Tibial nerve (tissue), 4 donors: ENCODE measurements around the gene GPD1L. TPM values are rescaled to one million over a fixed set of nuclear protein-coding genes. Genes with fewer than 3 reads are reported as not detected.

Experiments used
- DNase-seq, 2 donors: peaks; one replicate each; pipeline ENCODE4 v3.0.0-alpha.2; 2019; ENCODE audit warnings: low spot score in 2 of 2
- H3K27ac ChIP-seq, 4 donors: fragments of 200-600 bp; sonication (generic) in 3 of 4; one replicate each; pipeline ENCODE4 v1.5.1; 2017 to 2019; ENCODE audit warnings: mild to moderate bottlenecking in 1 of 4
- H3K27me3 ChIP-seq, 2 donors: fragments of 200-600 bp; sonication (generic) in 1 of 2; one replicate each; pipeline versions ENCODE4 v1.5.1 to v1.6.0; 2017 to 2019
- H3K36me3 ChIP-seq, 3 donors: fragments of 200-600 bp; sonication (generic); one replicate each; pipeline ENCODE4 v1.5.1; 2018 to 2019
- H3K4me1 ChIP-seq, 4 donors: fragments of 200-600 bp; sonication (generic) in 3 of 4; one replicate each; pipeline ENCODE4 v1.5.1; 2017 to 2019
- H3K4me3 ChIP-seq, 4 donors: fragments of 200-600 bp; sonication (generic) in 3 of 4; one replicate each; pipeline ENCODE4 v1.5.1; 2017 to 2019; ENCODE audit warnings: mild to moderate bottlenecking in 1 of 4, moderate library complexity in 1 of 4
- H3K9me3 ChIP-seq, 4 donors: fragments of 200-600 bp; sonication (generic) in 3 of 4; one replicate each; pipeline ENCODE4 v1.5.1; 2017 to 2019
- EP300 ChIP-seq, 2 donors: sonication (generic); formaldehyde crosslinking; IDR thresholded peaks; one replicate each; pipeline ENCODE4 v1.6.1; 2017; ENCODE audit warnings: antibody characterized with exemption in 2 of 2, mild to moderate bottlenecking in 1 of 2
- POLR2A ChIP-seq, 2 donors: fragments of 450-650 bp; IDR thresholded peaks; one replicate each; pipeline ENCODE4 v1.6.1; 2017; ENCODE audit warnings: antibody characterized with exemption in 2 of 2, mild to moderate bottlenecking in 2 of 2, moderate library complexity in 2 of 2
- WGBS, 2 donors: methylation state at CpG; one replicate each; pipeline ENCODE4 v1.1.5; 2018; 5-methylcytosine and 5-hydroxymethylcytosine counted together
- total RNA-seq, 4 donors: library from RNA; depleted of rRNA; stranded (reverse); fragments of >200 nt; gene quantifications; one replicate each; pipeline ENCODE4 v1.1.0, GENCODE V29; 2016
- TF ChIP-seq, protein P1 (sequence below), 5 experiments: fragments of 200-600 bp in 3 of 5; fragments of 450-650 bp in 2 of 5; sonication (generic) in 3 of 5; IDR thresholded peaks; one replicate each; pipeline ENCODE4 v1.5.1; 2016 to 2019; ENCODE audit warnings: antibody characterized with exemption in 5 of 5, mild to moderate bottlenecking in 3 of 5, moderate library complexity in 2 of 5

Gene GPD1L
- total RNA-seq, 4 donors from 2014 or later = 38.4 to 60.9 (median 46.5) TPM

DNA sequence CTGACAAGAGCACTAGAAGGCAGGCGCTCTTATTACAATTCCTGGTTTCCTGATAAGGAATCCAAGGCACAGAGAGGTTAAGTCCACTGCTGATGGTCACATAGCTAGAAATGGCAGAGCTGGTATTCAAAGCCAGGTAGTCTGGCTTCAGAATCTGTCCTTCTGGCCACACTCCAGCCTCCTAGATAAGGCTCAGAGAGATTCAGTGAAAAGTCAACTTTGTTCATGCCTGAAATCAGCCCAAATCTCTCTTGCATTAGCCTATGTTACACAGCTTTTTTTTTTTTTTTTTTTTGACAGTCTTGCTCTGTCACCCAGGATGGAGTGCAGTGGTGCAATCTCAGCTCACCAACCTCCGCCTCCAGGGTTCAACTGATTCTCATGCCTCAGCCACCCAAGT is 110.9 kb downstream of the GPD1L start:
- H3K27me3 ChIP-seq = no peaks in the 10 kb centered on the region
- no peak overlapping the region for H3K27ac ChIP-seq
- no peaks in the 10 kb centered on the region for H3K4me1 ChIP-seq
- H3K9me3 ChIP-seq = peaks cover 0 to 9% (median 2%) of the 10 kb centered on the region in 4 donors
- TF ChIP-seq EP300 (IDR thresholded peaks at IDR 0.05) (no peak), POLR2A (IDR thresholded peaks at IDR 0.05) (no peak)
- TF ChIP-seq, protein P1, sequence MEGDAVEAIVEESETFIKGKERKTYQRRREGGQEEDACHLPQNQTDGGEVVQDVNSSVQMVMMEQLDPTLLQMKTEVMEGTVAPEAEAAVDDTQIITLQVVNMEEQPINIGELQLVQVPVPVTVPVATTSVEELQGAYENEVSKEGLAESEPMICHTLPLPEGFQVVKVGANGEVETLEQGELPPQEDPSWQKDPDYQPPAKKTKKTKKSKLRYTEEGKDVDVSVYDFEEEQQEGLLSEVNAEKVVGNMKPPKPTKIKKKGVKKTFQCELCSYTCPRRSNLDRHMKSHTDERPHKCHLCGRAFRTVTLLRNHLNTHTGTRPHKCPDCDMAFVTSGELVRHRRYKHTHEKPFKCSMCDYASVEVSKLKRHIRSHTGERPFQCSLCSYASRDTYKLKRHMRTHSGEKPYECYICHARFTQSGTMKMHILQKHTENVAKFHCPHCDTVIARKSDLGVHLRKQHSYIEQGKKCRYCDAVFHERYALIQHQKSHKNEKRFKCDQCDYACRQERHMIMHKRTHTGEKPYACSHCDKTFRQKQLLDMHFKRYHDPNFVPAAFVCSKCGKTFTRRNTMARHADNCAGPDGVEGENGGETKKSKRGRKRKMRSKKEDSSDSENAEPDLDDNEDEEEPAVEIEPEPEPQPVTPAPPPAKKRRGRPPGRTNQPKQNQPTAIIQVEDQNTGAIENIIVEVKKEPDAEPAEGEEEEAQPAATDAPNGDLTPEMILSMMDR (IDR thresholded peaks at IDR 0.05) = no peak
- H3K4me3 ChIP-seq = no peak overlapping the region
- H3K36me3 ChIP-seq = no peaks in the 10 kb centered on the region
- WGBS, 2 donors = 93 to 97% methylated on average over 2 of the region's 2 CpGs
- no peak for DNase-seq

Other genes with a start within 250 kb of the GPD1L start
- gene OSBPL10, start 125.4 kb upstream of the GPD1L start, total RNA-seq = 10 to 100 TPM; 45.0 to 79.2 (median 60.4) TPM
- 1 to 10 TPM in 3 of 4 donors, under 1 TPM in 1; 0.84 to 1.8 (median 1.3) TPM for gene ZNF860, start 124.9 kb upstream of the GPD1L start, total RNA-seq
- 1 to 10 TPM; 2.9 to 8.4 (median 7.3) TPM for gene CMTM8, start 132.1 kb downstream of the GPD1L start, total RNA-seq